ENCODE data around the gene PGPEP1.

PGPEP1 gene

DNA sequence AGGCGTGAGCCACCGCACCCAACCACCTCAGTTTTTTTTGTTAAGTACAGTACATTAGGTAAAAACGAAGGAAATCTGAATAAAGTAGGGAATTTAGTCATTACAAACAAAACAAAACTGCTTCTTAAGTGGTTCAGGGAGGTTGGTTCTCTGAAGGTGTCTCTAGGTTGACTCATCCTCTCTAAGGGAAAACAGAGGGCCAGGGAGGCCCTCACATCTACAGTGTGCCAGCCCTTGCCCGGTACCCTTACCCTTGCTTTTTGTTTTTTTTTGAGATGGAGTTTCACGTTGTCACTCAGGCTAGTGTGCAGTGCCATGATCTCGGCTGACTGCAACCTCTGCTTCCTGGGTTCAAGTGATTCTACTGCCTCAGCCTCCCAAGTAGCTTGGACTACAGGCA is 41.8 kb upstream of the PGPEP1 start:
- DNase-seq (ENCODE audit: insufficient read length) (no peak), FAIRE-seq (no peak)
- no peak for TF ChIP-seq POLR2A (IDR thresholded peaks at IDR 0.05; ENCODE audit: low read depth, low read length)

DNA sequence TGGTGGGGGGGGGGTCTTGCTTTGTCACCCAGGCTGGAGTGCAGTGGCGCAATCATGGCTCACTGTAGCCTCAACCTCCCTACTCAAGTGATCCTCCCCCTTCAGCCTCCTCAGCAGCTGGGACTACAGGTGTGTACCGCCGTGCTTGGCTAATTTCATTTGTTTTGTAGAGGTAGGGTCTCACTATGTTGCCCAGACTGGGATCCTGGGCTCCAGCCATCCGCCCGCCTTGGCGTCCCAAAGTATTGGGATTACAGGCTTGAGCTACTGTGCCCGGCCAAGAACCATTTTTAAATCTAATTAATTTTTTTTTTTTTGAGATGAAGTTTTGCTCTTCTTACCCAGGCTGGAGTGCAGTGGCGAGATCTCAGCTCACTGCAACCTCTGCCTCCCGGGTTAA is 40.7 kb upstream of the PGPEP1 start:
- TF ChIP-seq TAF1 (IDR thresholded peaks at IDR 0.05; ENCODE audit: borderline replicate concordance, low read depth, low read length) = no peak
- no peak for TF ChIP-seq POLR2A (IDR thresholded peaks at IDR 0.05; ENCODE audit: low read depth, low read length)
- no peak for TF ChIP-seq POLR2AphosphoS5 (IDR thresholded peaks at IDR 0.05; ENCODE audit: low read depth, low read length)
- no peak for DNase-seq (ENCODE audit: insufficient read length)
- FAIRE-seq = no peak

DNA sequence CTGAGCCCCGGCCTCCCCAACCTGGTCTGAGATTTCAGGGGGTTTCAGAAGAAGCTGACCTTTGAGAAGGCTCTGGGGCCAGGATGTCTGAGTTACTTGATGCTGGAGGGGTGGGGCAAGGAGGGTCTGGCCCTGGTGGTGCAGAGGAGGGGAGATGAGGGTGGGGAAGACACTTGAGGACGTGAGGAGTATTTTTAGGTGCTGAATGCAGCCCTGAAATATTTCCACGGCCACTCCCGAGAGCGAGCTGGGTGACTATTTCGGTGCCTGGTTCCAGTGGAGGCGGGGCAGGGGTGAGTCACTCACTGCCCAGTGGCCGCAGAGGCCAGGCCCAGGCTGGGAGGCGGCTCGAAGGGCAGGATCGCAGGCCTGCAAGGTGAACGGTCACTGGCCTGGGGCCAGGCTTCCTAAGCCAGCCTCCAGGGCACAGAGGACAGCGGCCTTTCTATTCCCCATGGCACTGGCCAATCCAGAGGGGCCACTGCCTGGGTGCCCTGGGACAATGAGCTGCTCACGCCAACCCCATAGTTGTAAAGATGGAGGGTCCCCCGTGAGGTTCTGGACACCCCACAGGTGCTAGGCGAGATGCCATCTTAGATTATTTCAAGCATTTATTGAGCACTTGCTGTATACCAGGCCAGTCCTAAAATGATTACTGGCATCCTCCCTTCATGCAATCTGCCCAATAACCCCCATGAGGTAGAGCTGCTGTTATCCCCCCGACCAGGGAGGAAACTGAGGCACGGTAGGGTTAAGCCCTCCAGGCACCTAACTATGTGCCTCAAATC is 39.3 kb upstream of the PGPEP1 start:
- no peak for DNase-seq (ENCODE audit: insufficient read length)
- TF ChIP-seq TAF1 (IDR thresholded peaks at IDR 0.05; ENCODE audit: borderline replicate concordance, low read depth, low read length) = no peak
- no peak for TF ChIP-seq POLR2A (IDR thresholded peaks at IDR 0.05; ENCODE audit: low read depth, low read length)
- TF ChIP-seq POLR2AphosphoS5 (IDR thresholded peaks at IDR 0.05; ENCODE audit: low read depth, low read length) = no peak
- FAIRE-seq = no peak

DNA sequence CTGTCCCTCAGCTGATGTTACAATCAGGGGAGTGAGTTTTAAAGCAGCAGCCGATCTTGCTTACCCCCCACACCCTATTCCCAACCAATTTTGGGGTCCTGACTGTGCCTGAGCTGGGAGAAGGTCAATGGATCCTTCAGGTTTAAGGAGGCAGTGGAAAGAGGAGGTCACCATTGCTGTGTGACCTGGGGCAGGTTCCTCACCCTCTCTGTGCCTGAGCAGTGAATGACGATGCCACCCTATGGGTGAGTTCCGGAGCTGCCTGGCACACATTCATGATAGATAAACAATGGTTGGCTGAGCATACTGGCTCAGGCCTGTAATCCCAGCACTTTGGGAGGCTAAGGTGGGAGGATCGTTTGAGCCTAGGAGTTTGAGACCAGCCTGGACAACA is 38.7 kb upstream of the PGPEP1 start:
- FAIRE-seq (no peak), DNase-seq (ENCODE audit: insufficient read length) (no peak)
- no peak for TF ChIP-seq POLR2AphosphoS5 (IDR thresholded peaks at IDR 0.05; ENCODE audit: low read depth, low read length)
- no peak for TF ChIP-seq POLR2A (IDR thresholded peaks at IDR 0.05; ENCODE audit: low read depth, low read length)
- no peak for TF ChIP-seq TAF1 (IDR thresholded peaks at IDR 0.05; ENCODE audit: borderline replicate concordance, low read depth, low read length)

DNA sequence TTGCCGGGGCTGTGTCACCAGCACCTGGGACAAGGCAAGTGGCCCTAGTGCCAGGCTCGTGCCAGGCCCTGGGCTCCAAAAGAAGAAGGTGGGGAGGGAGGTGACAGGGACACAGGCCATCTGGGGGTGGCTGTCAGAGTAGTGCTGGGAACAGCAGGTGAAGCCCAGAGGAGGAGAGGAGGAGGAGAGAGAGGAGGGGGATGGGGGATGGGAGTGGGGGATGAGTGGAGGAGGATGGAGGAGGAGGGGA is 36.3 kb upstream of the PGPEP1 start:
- FAIRE-seq = no peak
- no peak for DNase-seq (ENCODE audit: insufficient read length)

DNA sequence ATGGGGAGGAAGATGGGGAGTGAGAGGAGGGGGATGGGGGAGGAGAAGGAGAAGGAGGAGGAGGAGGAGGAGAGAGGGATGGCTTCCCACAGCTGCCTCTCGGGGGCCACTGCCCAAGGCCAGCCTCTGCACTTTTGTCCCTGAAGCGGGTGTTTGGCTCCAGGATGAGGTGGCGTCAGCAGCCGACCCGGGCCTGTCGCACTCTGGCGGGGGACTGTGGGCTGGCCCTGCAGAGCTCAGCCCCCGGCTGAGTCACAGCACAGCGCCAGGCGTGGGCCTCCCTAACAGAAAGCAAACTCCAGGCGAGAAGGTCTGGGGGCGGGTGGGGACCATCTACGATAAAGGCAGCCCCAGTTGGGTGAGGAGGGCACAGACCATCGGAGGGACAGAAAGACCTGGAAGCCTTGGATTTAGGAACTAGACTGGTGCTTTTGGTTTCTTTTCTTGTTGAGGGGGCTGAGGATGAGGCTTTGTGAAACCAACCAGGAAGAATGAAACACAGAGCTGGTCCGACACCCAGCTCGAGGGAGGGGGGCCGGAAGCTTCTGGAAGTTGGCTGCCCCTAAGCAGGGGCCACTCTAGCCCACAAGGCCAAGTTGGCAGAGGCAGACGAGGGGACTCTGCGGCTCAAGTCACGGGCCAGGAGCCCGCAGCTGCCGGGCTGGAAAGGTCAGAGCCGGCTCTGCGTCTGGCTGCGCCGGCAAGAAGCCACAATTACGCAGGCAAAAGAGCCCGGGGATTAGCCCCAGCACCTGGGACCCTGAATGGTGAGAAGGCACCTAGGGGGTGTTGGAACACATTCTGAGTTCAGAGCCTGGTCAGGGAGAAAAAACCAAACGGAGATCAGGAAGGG is 35.7 kb upstream of the PGPEP1 start:
- FAIRE-seq (peak; percentile 85), DNase-seq (ENCODE audit: insufficient read length) (peak; percentile 87)
- TF ChIP-seq POLR2AphosphoS5 (IDR thresholded peaks at IDR 0.05; ENCODE audit: low read depth, low read length) (peak; percentile 59; the same call in 1 of the 2 replicates), TAF1 (IDR thresholded peaks at IDR 0.05; ENCODE audit: borderline replicate concordance, low read depth, low read length) (peak; percentile 36; the same call in 1 of the 2 replicates), POLR2A (IDR thresholded peaks at IDR 0.05; ENCODE audit: low read depth, low read length) (peak; percentile 78; the same call in 1 of the 2 replicates)

More for the DNA sequence above, 36.3 kb upstream of the PGPEP1 start:
- TF ChIP-seq TAF1 (IDR thresholded peaks at IDR 0.05; ENCODE audit: borderline replicate concordance, low read depth, low read length) = no peak
- no peak for TF ChIP-seq POLR2A (IDR thresholded peaks at IDR 0.05; ENCODE audit: low read depth, low read length)

DNA sequence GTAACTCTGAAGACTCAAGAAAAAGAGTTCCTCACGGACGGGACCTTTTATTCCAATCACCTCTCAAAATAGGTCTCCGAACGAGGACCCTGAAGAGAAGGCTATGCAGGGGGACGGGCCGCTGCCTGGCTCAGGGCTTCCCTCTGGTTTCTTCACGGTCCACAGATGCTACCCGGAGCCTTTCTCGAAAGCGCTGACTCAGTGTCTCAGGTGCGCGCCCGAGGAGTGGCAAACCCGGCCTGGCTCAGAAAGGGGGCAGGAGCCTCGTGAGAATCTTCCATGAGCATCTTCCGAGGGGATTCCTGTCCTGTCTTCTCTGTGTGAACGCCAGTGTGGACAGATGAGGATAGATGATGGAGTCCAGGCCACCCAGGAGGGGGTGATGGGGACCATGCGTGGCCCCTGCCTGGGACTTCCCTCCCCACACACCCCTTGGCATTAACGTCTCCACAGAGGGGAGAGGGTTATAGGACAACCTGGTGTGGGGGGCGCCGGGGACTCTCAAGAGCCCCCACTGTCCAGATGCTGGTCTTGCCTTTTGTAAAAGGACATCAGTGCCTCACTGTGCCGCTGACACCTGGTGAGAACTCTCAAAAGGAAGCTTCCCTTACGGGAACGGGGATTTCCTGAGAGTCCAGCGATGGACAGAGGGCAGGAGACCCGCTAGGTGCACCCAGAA is 34.0 kb upstream of the PGPEP1 start:
- no peak for DNase-seq (ENCODE audit: insufficient read length)
- peak; percentile 21 for FAIRE-seq
- TF ChIP-seq POLR2A (IDR thresholded peaks at IDR 0.05; ENCODE audit: low read depth, low read length) = no peak
- no peak for TF ChIP-seq TAF1 (IDR thresholded peaks at IDR 0.05; ENCODE audit: borderline replicate concordance, low read depth, low read length)
- TF ChIP-seq POLR2AphosphoS5 (IDR thresholded peaks at IDR 0.05; ENCODE audit: low read depth, low read length) = no peak

DNA sequence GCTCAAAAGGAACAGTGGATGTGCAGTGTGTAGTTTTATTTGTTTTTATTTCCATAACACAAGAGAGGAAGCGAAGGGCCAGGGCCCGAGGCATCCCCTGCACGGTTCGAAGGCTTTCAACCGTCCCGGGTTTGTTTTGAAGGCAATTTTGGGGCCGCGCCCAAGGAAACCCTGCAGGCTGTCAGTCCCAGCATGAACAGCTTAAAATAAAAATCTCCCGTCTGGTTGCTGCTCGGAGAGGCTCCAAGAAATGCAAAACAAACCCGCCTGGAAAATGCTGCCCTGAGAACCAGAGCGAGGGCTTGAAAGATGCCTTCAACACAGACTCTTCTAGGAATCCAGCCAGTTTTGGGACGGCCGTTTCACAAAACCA is 33.5 kb upstream of the PGPEP1 start:
- FAIRE-seq (no peak), DNase-seq (ENCODE audit: insufficient read length) (no peak)
- TF ChIP-seq TAF1 (IDR thresholded peaks at IDR 0.05; ENCODE audit: borderline replicate concordance, low read depth, low read length) = no peak
- TF ChIP-seq POLR2AphosphoS5 (IDR thresholded peaks at IDR 0.05; ENCODE audit: low read depth, low read length) = no peak
- no peak for TF ChIP-seq POLR2A (IDR thresholded peaks at IDR 0.05; ENCODE audit: low read depth, low read length)

DNA sequence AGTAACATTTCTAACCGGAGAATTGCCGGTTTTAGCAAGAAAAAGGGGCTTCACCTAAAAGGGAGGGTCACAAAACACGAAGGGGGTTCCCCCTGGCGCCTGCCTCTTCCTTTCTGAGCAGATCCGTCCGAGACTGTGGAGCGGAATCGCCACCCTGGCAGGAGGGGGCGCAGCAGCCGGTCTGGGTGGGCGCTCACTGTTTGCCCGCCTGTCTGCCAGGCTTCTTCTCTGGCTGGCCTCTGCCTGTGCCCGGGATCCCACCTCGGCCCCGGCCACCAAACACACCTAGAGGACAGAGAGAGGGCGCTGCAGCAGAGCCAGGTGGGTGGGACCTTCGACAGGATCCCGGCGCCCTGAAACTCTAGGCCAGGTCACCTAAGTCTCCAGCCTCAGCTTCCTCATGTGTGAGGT is 33.1 kb upstream of the PGPEP1 start:
- no peak for DNase-seq (ENCODE audit: insufficient read length)
- no peak for FAIRE-seq
- TF ChIP-seq POLR2AphosphoS5 (IDR thresholded peaks at IDR 0.05; ENCODE audit: low read depth, low read length) = no peak
- no peak for TF ChIP-seq TAF1 (IDR thresholded peaks at IDR 0.05; ENCODE audit: borderline replicate concordance, low read depth, low read length)
- TF ChIP-seq POLR2A (IDR thresholded peaks at IDR 0.05; ENCODE audit: low read depth, low read length) = no peak

DNA sequence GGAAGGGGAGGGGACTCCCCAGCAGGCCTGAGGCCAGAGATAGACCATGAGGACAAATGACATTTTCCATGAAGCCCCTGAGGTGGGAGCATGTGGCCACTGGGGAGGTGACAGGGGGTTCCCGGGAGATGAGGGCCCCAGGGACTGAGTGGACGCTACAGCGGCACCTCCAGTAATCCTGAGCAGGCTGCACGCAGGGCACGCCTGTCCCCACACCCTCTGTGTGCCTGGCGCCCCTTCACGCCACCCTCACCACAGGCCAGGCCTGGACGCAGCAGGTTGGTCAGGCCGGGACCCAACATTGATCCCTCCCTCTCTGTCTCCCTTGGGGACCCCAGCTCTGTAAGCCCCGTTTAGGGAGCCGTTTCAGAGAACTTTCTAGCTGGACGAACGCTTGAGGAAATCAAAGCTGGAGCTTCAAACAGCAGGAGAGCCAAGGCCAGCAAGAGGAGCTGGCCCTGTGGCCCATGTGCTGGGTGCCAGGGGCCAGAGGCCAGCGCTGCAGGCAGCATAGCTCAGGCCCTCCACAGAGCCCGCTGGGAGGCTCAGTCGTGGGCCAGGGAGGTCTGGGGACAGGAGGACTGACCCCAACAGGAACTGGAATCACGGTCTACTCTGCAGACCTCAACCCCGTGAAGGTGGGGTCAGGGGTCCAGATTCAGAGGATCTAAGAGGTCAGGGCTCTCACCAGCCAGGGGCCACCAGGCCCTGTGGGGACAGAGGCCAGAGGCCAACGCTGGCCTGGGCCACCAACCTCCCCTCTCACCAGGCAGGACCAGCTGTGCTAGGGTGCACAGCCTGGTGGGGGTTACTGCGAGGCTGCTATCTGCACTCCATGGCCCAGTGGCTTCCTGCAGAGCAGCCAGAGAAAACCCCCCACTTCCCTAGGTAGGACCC is 32.1 kb upstream of the PGPEP1 start:
- FAIRE-seq = no peak
- TF ChIP-seq POLR2A (IDR thresholded peaks at IDR 0.05; ENCODE audit: low read depth, low read length) (no peak; the same call in 1 of the 2 replicates), POLR2AphosphoS5 (IDR thresholded peaks at IDR 0.05; ENCODE audit: low read depth, low read length) (no peak), TAF1 (IDR thresholded peaks at IDR 0.05; ENCODE audit: borderline replicate concordance, low read depth, low read length) (no peak)
- DNase-seq (ENCODE audit: insufficient read length) = no peak

DNA sequence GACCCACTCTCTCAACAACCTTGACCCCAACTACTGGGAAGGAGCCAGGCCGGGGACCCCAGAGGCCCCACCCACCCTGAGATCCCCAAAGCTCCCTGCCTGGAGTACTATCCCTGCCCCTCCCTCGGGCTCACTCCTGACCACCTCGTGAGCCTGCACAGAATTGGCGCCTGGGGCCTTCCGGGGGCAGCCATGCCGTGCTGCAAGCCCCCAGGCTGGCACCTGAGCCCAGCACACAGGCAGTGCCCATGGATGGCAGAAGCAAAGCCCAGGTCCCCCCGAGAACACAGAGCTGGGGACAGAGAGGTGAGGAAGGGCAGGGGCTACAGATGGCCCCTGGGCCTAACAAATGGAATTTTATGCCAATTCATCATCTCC is 31.5 kb upstream of the PGPEP1 start:
- no peak for FAIRE-seq
- DNase-seq (ENCODE audit: insufficient read length) = no peak
- TF ChIP-seq POLR2A (IDR thresholded peaks at IDR 0.05; ENCODE audit: low read depth, low read length) (no peak), POLR2AphosphoS5 (IDR thresholded peaks at IDR 0.05; ENCODE audit: low read depth, low read length) (no peak), TAF1 (IDR thresholded peaks at IDR 0.05; ENCODE audit: borderline replicate concordance, low read depth, low read length) (no peak)

Data from GM12892 (cell line).